ENCODE data around the gene SOX1.

- TF ChIP-seq CTCF (tag by site-specific recombination; IDR thresholded peaks at IDR 0.05) (no peak), IKZF3 (tag by site-specific recombination; IDR thresholded peaks at IDR 0.05) (no peak), ZBTB1 (tag by site-specific recombination; IDR thresholded peaks at IDR 0.05) (no peak), SP2 (tag by site-specific recombination; IDR thresholded peaks at IDR 0.05) (no peak), RBAK (tag by site-specific recombination; IDR thresholded peaks at IDR 0.05) (no peak), ZNF843 (tag by site-specific recombination; IDR thresholded peaks at IDR 0.05) (no peak)
Observed at GRCh38 chr13:112104881-112105234, 37.9 kb downstream of the SOX1 start.
